ENCODE results near the gene AFAP1L1.

AFAP1L1 gene

DNA sequence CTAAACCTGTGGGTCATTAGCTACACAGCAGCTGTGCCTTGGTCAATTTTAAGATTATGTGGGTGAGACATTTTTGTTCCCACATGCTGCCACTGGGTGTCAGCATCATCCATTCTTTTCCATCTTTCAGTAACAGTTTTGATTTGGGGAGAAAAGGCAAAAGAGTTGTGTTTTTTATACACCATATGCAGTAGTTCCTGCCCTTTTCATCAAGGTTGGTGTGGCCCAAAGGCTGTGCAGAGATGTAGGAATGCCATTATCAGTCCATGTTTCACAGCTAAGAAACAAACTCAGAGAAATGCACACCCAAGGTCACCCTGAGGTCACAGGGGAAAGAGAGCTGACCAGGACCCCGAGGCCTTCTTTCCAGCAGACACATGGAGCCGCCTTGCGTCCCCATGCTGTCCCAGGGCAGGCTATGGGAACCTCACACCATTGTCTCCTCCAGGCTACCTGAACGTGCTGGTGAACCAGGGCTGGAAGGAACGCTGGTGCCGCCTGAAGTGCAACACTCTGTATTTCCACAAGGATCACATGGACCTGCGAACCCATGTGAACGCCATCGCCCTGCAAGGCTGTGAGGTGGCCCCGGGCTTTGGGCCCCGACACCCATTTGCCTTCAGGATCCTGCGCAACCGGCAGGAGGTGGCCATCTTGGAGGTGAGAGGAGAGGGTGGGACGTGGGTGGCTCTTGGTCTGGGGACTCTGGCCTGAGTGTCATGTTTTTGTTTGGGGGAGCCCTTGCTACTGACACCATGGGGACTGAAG lies 45.8 kb downstream of the AFAP1L1 start:
- no peak for DNase-seq

DNA sequence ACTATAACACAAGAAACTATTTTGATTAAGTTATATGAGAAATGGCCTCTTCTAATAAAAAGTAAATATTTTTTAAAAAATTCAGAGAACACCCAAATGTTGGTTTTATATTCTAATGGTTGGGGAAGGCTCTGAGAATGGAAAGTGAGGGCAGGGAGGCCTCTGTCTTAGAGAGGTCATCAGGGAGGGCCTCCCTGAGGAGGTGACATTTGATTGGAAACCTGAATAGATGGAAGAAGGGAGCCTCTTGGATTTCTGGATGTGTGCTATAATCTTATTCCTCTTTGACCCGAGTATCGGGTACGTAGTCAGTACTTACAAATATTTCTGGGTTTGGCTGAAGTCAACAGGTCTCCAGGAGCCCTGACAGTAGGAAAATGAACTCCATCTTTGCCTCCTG lies 47.5 kb downstream of the AFAP1L1 start:
- no peak for DNase-seq

- peak; percentile 62 for DNase-seq
Observed at GRCh38 chr5:149320791-149321330, 49.2 kb downstream of the AFAP1L1 start.

GRCh38 chr5:149322518-149322917 lies 50.9 kb downstream of the AFAP1L1 start:
- DNase-seq = no peak

- DNase-seq = no peak
Observed at GRCh38 chr5:149323210-149323609, 51.6 kb downstream of the AFAP1L1 start.

DNA sequence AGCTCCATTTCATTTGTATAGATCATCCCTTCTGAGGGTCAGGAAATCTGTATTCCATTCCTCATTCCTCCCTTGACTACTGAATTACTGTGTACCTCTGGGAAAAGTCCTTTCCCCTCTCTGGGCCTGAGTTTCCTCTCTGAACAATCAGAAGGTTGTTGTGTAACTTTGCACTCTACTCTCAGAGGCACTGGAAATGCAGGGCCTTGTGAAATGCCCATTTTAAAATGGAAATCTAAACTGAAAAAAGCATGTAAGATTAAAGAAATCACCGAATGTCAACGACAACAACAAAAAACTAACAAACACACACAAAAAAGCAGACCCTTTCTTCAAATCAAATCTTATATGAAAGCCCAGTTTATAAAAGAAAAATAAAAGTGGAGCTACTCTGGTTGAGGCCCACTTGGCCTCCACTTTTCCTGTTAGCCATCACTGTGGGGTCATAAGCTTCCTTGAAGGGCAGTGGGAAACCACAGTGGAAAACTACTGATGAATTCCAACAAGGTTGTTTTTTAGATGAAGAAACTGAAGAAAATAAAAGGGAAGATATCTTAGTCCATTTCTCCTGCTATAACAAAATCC lies 52.1 kb downstream of the AFAP1L1 start:
- DNase-seq = no peak

GRCh38 chr5:149324641-149325040 lies 53.0 kb downstream of the AFAP1L1 start:
- no peak for DNase-seq

- no peak for DNase-seq
Observed at GRCh38 chr5:149325166-149325735, 53.6 kb downstream of the AFAP1L1 start.

DNA sequence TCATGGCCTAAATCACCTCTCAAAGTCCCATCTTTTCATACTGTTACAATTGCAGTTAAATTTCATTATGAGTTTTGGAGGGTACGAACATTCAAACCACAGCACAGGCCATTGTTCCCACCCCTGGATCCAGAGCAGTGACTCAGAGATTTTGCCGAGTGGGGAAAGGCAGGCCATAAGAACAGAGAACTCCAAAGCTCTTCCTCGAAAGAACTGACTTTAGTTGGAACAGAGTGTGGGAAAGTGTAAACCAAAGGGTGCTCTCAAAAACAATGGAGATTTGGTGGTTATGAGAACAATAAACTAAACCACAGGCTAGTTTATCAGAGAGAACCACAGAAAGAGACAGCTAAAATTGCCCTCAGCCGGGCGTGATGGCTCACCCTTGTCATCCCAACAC lies 54.2 kb downstream of the AFAP1L1 start:
- no peak for DNase-seq

- DNase-seq = no peak
Observed at GRCh38 chr5:149326611-149327010, 55.0 kb downstream of the AFAP1L1 start.

DNA sequence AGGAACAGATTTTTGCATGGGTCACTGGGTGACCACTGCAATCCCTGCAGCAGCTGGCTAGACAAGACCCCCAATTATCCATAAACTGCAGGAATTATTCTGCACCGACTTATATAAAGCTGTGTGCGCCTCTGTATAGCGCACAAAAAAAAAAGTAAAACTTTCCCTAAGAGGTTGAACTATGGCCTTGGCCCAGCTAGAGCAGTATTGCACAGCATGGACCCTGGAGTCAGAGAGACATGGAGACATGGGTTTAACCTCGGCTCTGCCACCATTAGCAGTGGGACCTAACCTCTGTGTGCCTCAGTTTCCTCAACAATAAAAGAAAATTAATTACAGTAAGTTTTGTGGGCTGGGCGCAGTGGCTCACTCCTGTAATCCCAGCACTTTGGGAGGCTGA lies 56.5 kb downstream of the AFAP1L1 start:
- DNase-seq = no peak

DNA sequence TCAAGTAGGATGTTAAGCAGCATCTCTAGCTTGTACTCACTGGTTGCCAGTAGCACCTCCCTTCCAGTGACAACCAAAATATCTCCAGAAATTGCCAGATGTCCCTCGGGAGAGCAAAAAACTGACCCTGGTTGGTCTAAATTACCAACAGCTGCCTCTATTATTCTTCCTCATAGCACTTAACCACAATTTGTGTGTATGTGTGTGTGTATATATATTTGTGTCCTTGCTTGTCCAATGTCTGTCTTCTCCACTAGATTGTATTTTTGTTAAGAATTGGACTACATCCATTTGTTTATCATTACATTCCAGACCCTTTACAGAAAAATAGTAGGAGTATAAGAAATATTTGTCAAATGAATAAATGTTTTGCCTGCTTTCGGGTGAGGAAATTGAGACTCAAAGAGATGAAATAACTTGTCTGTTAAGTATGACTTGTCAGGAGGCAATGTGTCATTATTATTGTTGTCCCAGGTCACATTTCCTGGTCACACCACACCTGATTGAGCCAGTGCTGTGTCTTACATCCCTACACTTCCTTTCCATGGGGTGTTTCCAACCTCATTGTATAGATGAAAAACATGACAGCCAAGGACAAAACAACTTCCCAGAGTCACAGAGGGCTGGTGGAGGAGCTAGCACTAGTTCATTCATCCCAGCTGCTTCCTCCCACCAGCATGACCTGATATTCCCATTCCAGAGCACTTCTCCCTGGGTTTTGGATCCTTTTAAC lies 62.2 kb downstream of the AFAP1L1 start:
- no peak for DNase-seq

- no peak for DNase-seq
Observed at GRCh38 chr5:149337736-149338135, 66.1 kb downstream of the AFAP1L1 start.

GRCh38 chr5:149338364-149338763 lies 66.7 kb downstream of the AFAP1L1 start:
- DNase-seq = no peak

GRCh38 chr5:149340920-149341319 lies 69.3 kb downstream of the AFAP1L1 start:
- no peak for DNase-seq

GRCh38 chr5:149341876-149342275 lies 70.2 kb downstream of the AFAP1L1 start:
- no peak for DNase-seq

GRCh38 chr5:149344151-149344550 lies 72.5 kb downstream of the AFAP1L1 start:
- no peak for DNase-seq

- DNase-seq = peak; percentile 96
Observed at GRCh38 chr5:149345147-149345891, 73.7 kb downstream of the AFAP1L1 start, which contains the start of gene GRPEL2. TSS of gene GRPEL2 (plus strand) at chr5:149345499. CDS start at chr5:149345540, 41 bp downstream.

- no peak for DNase-seq
Observed at GRCh38 chr5:149345892-149346222, 74.2 kb downstream of the AFAP1L1 start.

GRCh38 chr5:149348518-149348917 lies 76.9 kb downstream of the AFAP1L1 start:
- DNase-seq = no peak

GRCh38 chr5:149349382-149349781 lies 77.7 kb downstream of the AFAP1L1 start:
- DNase-seq = no peak

GRCh38 chr5:149352169-149352568 lies 80.5 kb downstream of the AFAP1L1 start:
- no peak for DNase-seq

- no peak for DNase-seq
Observed at GRCh38 chr5:149353911-149354310, 82.3 kb downstream of the AFAP1L1 start.

Measured in GOT3 (cell line).